Inflammatory macrophage (primary cell): ENCODE measurements around the gene MAP3K3.

Source experiments
- DNase-seq, 2 donors: peaks; one replicate each; pipeline ENCODE4 v3.0.0-alpha.2; 2020 to 2022

MAP3K3 gene

DNA sequence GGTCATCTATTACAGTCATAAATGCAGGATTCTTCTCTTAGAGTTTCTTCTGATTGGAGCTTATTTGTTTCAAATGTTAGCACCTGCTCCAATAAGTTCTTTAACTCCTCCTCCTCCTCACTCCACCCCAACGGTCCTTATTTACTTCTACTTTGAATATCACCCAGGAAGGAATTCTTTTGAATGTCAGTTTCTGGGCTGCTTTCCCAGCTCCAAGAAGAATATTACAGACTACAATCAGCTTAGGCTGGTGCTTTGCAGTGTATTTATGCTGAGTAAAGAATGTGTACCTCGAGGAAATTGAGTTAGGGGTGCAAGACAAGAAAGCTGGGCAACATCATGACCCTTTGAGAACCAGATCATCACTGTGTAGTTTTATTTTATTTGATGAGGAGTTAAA is 30.8 kb downstream of the MAP3K3 start:
- DNase-seq = no peak

GRCh38 chr17:63657786-63658185 is 35.6 kb downstream of the MAP3K3 start:
- DNase-seq = no peak

GRCh38 chr17:63658366-63658765 is 36.1 kb downstream of the MAP3K3 start:
- no peak for DNase-seq

- DNase-seq = no peak
Measured at GRCh38 chr17:63659850-63660249, 37.6 kb downstream of the MAP3K3 start.

DNA sequence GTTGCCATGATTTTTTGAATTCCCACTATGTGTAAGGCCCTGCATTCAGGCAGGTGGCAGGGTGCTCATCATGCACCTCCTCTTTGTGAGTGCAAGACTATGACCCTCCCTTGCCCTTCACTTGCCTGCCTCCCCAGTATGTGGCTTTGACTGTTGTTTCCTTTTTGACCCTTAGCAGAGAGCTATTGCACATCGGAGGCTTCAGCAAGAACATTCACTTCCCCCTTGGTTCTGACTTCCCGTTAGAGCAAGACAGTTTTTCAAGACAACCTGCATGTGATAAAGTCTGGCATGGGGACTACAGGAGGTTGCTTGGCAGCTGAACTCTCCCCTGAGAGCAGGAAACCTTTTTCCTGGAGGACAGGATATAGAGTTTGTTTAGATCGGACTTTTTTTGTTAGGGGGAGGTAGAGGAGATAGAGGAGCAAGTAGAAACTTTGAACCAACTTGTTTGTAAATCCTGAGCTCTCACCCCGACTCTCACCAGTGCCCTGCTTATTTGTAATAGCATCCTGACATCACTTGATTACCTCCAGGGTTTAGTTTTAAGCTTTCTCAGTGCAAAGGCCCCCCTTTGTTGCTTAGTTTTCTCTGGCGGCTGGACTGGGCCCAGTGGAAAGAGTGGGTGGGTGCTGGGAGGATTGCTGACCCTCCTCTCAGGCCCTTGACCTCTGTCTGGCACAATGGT is 43.5 kb downstream of the MAP3K3 start:
- DNase-seq = peak; percentile 88 to 91

DNA sequence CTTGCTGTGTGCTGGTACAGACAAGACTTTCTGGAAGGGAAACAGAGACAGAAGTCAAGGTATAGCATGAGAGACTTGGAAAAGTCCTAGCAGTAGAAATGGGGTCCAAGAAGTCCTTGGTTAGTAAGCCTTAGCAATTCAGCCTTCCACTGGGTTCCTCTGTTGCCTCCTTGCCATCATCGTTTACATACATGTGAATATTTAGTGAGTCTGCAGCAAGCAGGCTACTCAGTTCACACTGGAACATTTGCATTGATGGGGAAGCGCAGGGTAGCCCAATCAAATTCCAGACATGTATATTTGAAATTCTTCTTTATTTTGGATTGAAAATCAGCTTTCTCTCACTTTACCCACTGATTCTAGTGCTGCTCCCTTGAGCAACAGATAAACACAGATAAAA is 50.6 kb downstream of the MAP3K3 start:
- no peak for DNase-seq

- DNase-seq = peak; percentile 35 to 44
Measured at GRCh38 chr17:63675231-63675606, 53.0 kb downstream of the MAP3K3 start.

DNA sequence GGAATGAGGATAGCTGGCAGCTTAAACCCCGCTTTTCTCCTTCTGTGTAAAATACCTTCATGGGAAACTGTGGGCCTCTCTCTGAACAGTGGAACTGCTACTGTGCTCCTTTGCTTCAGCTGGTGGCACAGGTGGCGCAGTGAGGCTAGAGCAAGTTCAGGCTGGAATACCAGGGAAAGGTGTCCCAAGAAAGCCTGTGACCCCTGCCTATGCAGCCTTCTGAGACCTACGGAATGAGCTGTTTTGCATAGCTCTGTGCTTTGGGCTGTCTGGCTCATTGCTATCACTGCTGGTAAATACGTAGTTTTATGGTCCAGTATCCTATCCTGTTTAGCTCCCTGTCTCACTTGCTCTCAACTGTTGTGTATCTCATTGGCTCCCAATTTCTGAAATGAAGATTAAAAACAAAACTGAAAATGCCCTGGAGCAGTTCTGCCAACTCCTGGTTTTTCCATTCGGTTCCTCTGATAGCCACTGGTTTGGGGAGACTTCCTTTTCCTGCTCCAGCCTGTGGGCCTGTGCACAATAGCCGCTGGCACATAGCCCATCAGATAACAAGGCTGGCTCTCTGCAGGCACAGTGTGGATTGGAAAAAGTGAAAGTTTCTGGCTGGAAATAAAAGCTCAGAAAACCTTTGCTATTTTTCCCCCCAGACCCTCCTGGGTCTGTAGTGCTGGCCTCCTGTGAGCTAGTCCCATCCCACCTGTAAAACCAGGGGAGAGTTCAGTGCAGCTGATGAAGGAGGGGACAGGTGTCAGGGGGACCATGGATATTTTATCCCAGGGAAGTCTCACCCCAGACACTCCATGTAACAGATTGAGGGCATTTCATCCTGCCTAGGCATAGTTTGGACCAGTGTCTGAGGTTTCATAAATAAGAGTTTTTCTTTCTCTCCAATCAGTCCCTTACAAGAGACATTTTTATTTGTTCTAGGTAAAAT is 53.7 kb downstream of the MAP3K3 start:
- peak in 1 of 2 donors; percentile 38 for DNase-seq

- no peak for DNase-seq
Measured at GRCh38 chr17:63676584-63676983, 54.4 kb downstream of the MAP3K3 start.

DNA sequence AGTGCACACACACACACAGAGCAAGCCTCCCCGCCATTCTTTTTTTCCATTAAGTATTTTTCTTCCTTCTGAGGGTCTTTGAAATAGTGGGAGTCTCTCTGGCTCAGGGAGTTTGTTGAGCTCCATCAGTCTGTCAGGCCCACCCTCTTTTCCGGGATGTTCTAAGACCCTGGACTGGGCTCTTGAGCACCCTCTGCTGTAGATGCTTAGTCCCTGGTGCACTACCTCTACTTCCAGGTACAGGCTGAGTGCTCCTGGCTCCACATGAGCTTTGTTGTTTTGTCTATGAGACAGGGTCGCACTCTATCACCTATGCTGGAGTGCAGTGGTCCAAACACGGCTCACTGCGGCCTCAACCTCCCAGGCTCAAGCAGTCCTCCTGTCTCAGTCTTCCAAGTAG is 57.0 kb downstream of the MAP3K3 start:
- no peak for DNase-seq

DNA sequence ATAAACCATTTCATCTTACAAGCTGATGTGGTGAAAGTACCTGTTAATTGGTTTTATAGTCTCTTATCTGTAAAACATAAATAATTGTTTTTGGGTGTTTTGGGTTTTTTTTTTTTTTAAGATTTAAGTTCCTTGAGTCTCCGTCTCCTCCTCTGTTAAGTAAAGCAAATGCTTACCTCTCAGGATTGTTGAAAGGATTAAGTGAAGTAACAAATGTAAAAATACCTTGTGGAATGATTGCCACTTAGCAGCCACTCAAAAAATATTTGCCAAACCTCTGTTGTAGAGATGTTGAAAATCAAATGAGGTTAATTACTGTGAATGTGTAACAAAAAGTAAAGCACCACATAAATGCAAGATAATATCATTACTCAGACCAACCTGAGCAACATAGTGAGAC is 58.5 kb downstream of the MAP3K3 start:
- DNase-seq = no peak

GRCh38 chr17:63681530-63681929 is 59.3 kb downstream of the MAP3K3 start:
- DNase-seq = no peak

DNA sequence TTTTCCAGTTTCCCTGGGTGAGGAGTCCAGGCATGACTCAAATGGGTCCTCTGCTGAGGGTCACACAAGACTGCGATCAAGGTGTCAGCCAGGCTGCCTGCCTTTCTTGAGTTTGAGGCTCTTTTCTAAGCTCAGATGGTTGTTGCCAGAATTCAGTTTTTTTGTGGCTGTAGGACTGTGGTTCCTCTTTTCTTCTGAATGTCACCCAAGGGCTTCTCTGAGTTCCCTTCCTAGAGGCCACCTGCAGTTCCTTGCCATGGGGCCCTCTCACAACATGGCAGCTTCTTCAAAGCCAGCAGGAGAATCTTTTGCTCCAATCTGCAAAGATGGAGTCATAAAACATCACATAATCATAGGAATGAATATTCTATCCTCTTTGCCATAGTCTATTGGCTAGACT is 60.2 kb downstream of the MAP3K3 start:
- DNase-seq = peak in 1 of 2 donors; percentile 30

DNA sequence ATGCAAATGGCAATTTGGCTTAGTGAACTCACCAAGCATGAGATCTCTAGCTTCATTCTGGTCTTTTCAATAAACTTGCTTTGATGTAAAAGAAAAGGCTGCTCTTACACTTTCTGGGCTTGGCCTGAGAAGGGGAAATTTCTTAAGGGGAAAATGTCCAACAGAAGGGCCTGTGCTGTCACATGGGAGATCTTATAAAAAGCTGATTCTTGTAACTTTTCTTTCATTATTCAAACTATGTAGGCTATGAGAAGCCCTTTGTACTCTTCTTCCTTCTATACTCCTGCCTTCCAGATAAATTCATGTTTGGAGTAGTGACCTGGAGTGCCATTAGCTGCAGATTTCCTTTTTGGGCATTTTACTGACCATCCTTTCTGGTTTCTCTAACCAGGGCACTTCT is 60.8 kb downstream of the MAP3K3 start:
- no peak for DNase-seq

DNA sequence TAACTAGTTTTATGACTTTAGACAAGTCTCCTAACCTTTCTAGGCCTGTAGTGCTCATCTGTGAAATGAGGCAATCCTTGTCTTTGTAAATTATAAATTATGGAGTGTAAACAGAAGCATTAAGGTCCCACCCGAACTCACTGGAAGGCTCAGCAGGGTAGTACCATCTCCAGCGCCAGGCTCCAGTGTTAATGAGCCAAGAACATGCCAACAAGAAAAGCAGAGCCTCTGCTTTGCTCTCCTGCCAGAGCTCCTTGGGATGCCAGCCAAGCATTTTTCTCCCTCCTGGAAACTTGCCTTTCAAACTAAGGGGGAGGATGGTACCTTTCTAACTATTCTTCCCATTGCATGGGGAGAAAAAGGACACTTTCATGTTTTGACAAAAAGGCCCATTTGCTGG is 62.8 kb downstream of the MAP3K3 start:
- no peak for DNase-seq

GRCh38 chr17:63685578-63685977 is 63.4 kb downstream of the MAP3K3 start:
- no peak for DNase-seq

DNA sequence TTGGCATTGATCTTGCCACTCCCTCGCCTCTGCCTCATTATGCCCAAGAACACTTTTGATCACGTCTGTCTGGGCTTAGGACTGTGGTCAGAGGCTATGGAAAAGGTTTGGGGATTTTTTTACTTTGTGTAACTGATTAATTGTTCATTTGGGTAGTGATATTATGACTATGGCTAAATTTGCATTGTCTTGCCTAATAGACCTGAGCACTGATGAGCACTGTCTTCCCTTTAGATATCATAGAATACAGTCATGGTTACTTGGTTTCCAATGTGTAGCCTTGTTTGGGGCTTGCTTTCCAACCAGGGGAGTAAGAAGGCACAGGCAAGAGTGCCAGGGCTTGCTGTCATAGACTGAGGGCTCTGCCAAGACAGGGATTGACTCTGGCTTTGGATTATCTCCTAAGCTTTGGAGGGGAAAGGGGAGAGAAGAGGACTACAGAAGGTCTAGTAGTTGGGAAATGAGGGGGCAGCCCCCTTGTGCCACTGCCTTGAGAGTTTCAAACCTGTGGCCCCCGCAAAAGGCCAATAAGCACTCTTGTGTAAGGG is 64.0 kb downstream of the MAP3K3 start:
- no peak for DNase-seq

DNA sequence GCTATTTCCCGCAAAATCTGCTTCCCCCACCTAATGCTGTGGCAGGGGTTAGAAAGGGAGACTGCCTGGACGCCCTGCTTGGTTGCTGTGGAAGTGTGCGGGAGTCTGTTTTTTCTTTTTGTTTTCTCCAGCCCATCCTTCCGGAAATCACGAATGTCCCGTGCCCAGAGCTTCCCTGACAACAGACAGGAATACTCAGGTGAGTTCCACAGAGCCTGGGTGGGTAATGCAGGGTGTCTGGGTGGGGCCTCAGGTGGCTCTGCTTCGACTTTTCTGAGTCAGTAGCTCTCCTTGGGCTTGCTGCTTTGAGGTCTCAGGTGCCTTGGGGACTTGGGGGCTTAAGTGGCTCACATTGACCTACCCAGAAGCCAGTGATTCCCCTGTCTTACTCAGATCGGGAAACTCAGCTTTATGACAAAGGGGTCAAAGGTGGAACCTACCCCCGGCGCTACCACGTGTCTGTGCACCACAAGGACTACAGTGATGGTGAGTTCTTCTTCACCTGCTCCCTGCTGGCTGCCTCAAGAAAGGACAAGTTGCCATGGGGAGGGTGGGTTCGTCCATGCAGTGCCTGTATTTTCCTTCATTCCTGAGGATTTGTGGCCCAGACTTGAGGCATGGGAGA is 66.3 kb downstream of the MAP3K3 start:
- no peak for DNase-seq

- no peak for DNase-seq
Measured at GRCh38 chr17:63689479-63689878, 67.3 kb downstream of the MAP3K3 start.

GRCh38 chr17:63692195-63692816 is 70.1 kb downstream of the MAP3K3 start:
- DNase-seq = no peak

DNA sequence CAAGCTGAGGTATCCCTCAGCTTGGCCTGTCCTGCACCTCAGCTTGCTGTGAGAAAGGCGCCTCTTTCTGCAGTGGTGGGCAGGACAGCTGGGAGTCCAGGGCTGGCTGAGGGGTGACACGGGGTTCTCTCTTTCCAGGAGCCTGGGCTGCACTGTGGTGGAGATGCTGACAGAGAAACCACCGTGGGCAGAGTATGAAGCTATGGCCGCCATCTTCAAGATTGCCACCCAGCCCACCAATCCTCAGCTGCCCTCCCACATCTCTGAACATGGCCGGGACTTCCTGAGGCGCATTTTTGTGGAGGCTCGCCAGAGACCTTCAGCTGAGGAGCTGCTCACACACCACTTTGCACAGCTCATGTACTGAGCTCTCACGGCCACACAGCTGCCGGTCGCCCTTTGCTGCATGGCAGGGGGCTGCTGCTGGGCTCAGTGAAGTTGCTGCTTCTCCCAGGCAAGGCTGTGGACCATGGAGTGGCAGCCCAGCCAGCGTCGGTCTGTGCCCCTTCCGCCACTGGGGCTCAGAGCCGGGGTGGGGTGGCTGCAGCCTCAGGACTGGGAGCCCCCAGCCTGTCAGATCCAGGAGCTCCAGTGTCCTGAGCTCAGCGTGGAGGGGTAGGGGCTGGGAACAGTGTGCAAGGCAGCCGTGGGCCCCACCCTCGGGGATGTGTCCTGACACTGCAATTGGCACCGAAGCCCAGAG is 71.3 kb downstream of the MAP3K3 start:
- DNase-seq = no peak
